Choroid plexus epithelial cell (primary cell): ENCODE results near the gene TGIF2.
A peak's percentile ranks its signal among the peaks of the same experiment; 100 is the strongest.

Source experiments
- DNase-seq: peaks from one replicate; pipeline ENCODE4 v3.0.0-alpha.2; 2010; ENCODE audit warnings: low read depth
- H3K4me3 ChIP-seq: 2 replicates; pipeline ENCODE4 v1.5.1; 2011; ENCODE audit warnings: low read depth, mild to moderate bottlenecking, control low read depth, low read length, moderate library complexity
- CTCF ChIP-seq: conservative IDR thresholded peaks from 2 replicates; pipeline ENCODE4 v1.5.1; 2011; ENCODE audit warnings: low read depth, mild to moderate bottlenecking, control low read depth, inconsistent platforms, low read length, moderate library complexity

The TGIF2 gene

GRCh38 chr20:36624068-36624943 lies 50.9 kb downstream of the TGIF2 start:
- H3K4me3 ChIP-seq = no peak overlapping the region
- no peak for TF ChIP-seq CTCF
- DNase-seq = peak; percentile 33

GRCh38 chr20:36624944-36625324 lies 51.5 kb downstream of the TGIF2 start:
- no peak for TF ChIP-seq CTCF
- no peak for DNase-seq
- H3K4me3 ChIP-seq = no peak overlapping the region

- no peak overlapping the region for H3K4me3 ChIP-seq
- DNase-seq = peak; percentile 89
- no peak for TF ChIP-seq CTCF
Measured at GRCh38 chr20:36628076-36628475, 54.7 kb downstream of the TGIF2 start.

GRCh38 chr20:36629719-36630681 lies 56.6 kb downstream of the TGIF2 start:
- no peak overlapping the region for H3K4me3 ChIP-seq
- TF ChIP-seq CTCF = no peak
- peak; percentile 52 for DNase-seq

GRCh38 chr20:36631646-36632045 lies 58.2 kb downstream of the TGIF2 start:
- TF ChIP-seq CTCF = no peak
- H3K4me3 ChIP-seq = no peak overlapping the region
- peak; percentile 23 for DNase-seq

GRCh38 chr20:36632147-36632486 lies 58.7 kb downstream of the TGIF2 start:
- TF ChIP-seq CTCF = no peak
- H3K4me3 ChIP-seq = no peak overlapping the region
- DNase-seq = no peak
